A549 (cell line): ENCODE measurements around the gene ZNF540. TPM values are rescaled to one million over a fixed set of nuclear protein-coding genes. Genes with fewer than 3 reads are reported as not detected.

ENCODE experiments used
- ATAC-seq, 2 experiments: fragments of 200-7000 bp in 1 of 2; fragments of >200 bp in 1 of 2; cut with Nextera tagmentation in 1 of 2; cut with Tn5 transposase in 1 of 2; 3 replicates each; pipeline versions ENCODE4 v1.8.0 to v1.9.1; 2018 to 2020; ENCODE audit warnings: mild to moderate bottlenecking in 1 of 2, moderate library complexity in 1 of 2
- CTCF ChIA-PET: fragments of 300-600 bp; sonication (Branson Sonifier 250); formaldehyde crosslinking; extraction: SDS; loops from one replicate; lab custom pipeline; 2021; ENCODE audit warnings: antibody characterized with exemption, inconsistent platforms; lab: Yijun Ruan, JAX
- POLR2A ChIA-PET: fragments of 350-600 bp; formaldehyde crosslinking; extraction: SDS; loops from one replicate; lab custom pipeline; 2021; ENCODE audit warnings: antibody characterized with exemption, inconsistent platforms; lab: Yijun Ruan, JAX
- DNase-seq, 2 experiments: peaks; one replicate each; pipeline versions ENCODE4 v3.0.0 to v3.0.0-alpha.2; 2011 to 2016; ENCODE audit warnings: low read depth in 1 of 2, low spot score in 1 of 2
- FAIRE-seq: peaks from 2 replicates; lab custom pipeline; 2011; peaks lifted over from hg19 to GRCh38; lab: Jason Lieb, UNC
- H3K27ac ChIP-seq, 2 experiments: fragments of >200 bp; sonication (Bioruptor Twin); formaldehyde crosslinking; 3 replicates each; pipeline ENCODE4 v1.5.1; 2016 to 2017
- H3K4me1 ChIP-seq: fragments of >200 bp; sonication (Bioruptor Twin); formaldehyde crosslinking; 3 replicates; pipeline ENCODE4 v1.6.1; 2016
- H3K4me2 ChIP-seq: fragments of >200 bp; sonication (Bioruptor Twin); formaldehyde crosslinking; 3 replicates; pipeline ENCODE4 v1.6.1; 2016
- H3K4me3 ChIP-seq: fragments of >200 bp; sonication (Bioruptor Twin); formaldehyde crosslinking; 3 replicates; pipeline ENCODE4 v1.5.1; 2016
- H3K9me3 ChIP-seq: fragments of >200 bp; sonication (Bioruptor Twin); formaldehyde crosslinking; 3 replicates; pipeline ENCODE4 v1.6.1; 2016
- BHLHE40 ChIP-seq: IDR thresholded peaks from 2 replicates; pipeline ENCODE4 v1.6.1; 2012; ENCODE audit warnings: low read depth, low read length, inconsistent platforms
- CBX2 ChIP-seq: fragments of 200-600 bp; sonication (generic); IDR thresholded peaks from 2 replicates; pipeline ENCODE4 v1.6.1; 2016; ENCODE audit warnings: low read depth, mild to moderate bottlenecking, borderline replicate concordance
- CBX8 ChIP-seq: fragments of 200-600 bp; sonication (generic); IDR thresholded peaks from 2 replicates; pipeline ENCODE4 v1.6.1; 2016
- CEBPB ChIP-seq, 2 experiments: fragments of >200 bp in 1 of 2; sonication (Bioruptor Twin) in 1 of 2; formaldehyde crosslinking in 1 of 2; IDR thresholded peaks; 2 replicates each; pipeline ENCODE4 v1.6.1; 2012 to 2016
- CHD2 ChIP-seq: fragments of 150-350 bp; IDR thresholded peaks from 2 replicates; pipeline ENCODE4 v1.6.1; 2014; ENCODE audit warnings: low read length; ENCODE audit not compliant: partially characterized antibody
- CHD4 ChIP-seq: fragments of 200-600 bp; sonication (generic); IDR thresholded peaks from 2 replicates; pipeline ENCODE4 v1.6.1; 2016; ENCODE audit warnings: antibody characterized with exemption, mild to moderate bottlenecking, borderline replicate concordance
- EHF ChIP-seq: fragments of 250-450 bp; sonication (Bioruptor Pico); IDR thresholded peaks from 2 replicates; pipeline ENCODE4 v1.5.0; 2020; ENCODE audit warnings: mild to moderate bottlenecking
- EHMT2 ChIP-seq: fragments of 200-600 bp; sonication (generic); IDR thresholded peaks from 2 replicates; pipeline ENCODE4 v1.6.1; 2016; ENCODE audit warnings: antibody characterized with exemption, low read depth, mild to moderate bottlenecking, moderate library complexity
- EP300 ChIP-seq, 2 experiments: fragments of >200 bp; sonication (Bioruptor Twin); formaldehyde crosslinking; IDR thresholded peaks; 2 replicates in 1 of 2; 3 replicates in 1 of 2; pipeline ENCODE4 v1.6.1; 2016 to 2017
- ESRRA ChIP-seq: fragments of 150-350 bp; IDR thresholded peaks from 2 replicates; pipeline ENCODE4 v1.6.1; 2014; ENCODE audit warnings: mild to moderate bottlenecking, low read length, borderline replicate concordance
- FOSB ChIP-seq: fragments of 250-450 bp; sonication (Bioruptor Pico); IDR thresholded peaks from 2 replicates; pipeline ENCODE4 v1.5.0; 2020; ENCODE audit warnings: mild to moderate bottlenecking, moderate library complexity
- FOSL2 ChIP-seq, 2 experiments: fragments of 450-650 bp in 1 of 2; fragments of >200 bp in 1 of 2; sonication (Bioruptor Twin) in 1 of 2; formaldehyde crosslinking; IDR thresholded peaks; 2 replicates each; pipeline versions ENCODE4 v1.5.0 to v1.6.1; 2016 to 2020; ENCODE audit warnings: mild to moderate bottlenecking in 1 of 2, moderate library complexity in 1 of 2
- HDAC2 ChIP-seq: fragments of 200-600 bp; sonication (generic); IDR thresholded peaks from 2 replicates; pipeline ENCODE4 v1.6.1; 2016
- HEYL ChIP-seq: fragments of 250-450 bp; sonication (Bioruptor Pico); IDR thresholded peaks from 2 replicates; pipeline ENCODE4 v1.8.0; 2021; ENCODE audit warnings: mild to moderate bottlenecking, moderate library complexity
- HOXA7 ChIP-seq: fragments of 250-450 bp; sonication (Bioruptor Pico); IDR thresholded peaks from 2 replicates; pipeline ENCODE4 v1.5.0; 2020; ENCODE audit warnings: mild to moderate bottlenecking, moderate library complexity
- JUNB ChIP-seq: fragments of >200 bp; sonication (Bioruptor Twin); formaldehyde crosslinking; IDR thresholded peaks from 2 replicates; pipeline ENCODE4 v1.6.1; 2016
- KDM1A ChIP-seq: fragments of 200-600 bp; sonication (generic); IDR thresholded peaks from 2 replicates; pipeline ENCODE4 v1.6.1; 2016; ENCODE audit warnings: low read depth, mild to moderate bottlenecking
- MAFK ChIP-seq: fragments of 450-650 bp; IDR thresholded peaks from 2 replicates; pipeline ENCODE4 v1.6.1; 2014; ENCODE audit not compliant: partially characterized antibody
- NPAS2 ChIP-seq: fragments of 250-450 bp; sonication (Bioruptor Pico); IDR thresholded peaks from 2 replicates; pipeline ENCODE4 v1.8.0; 2022; ENCODE audit warnings: mild to moderate bottlenecking, moderate library complexity, borderline replicate concordance
- POLR2A ChIP-seq: IDR thresholded peaks from 2 replicates; pipeline ENCODE4 v1.6.1; 2012; ENCODE audit warnings: mild to moderate bottlenecking, low read length
- RAD21 ChIP-seq, 2 experiments: fragments of >200 bp in 1 of 2; sonication (Bioruptor Twin) in 1 of 2; formaldehyde crosslinking in 1 of 2; IDR thresholded peaks in 1 of 2; conservative IDR thresholded peaks in 1 of 2; 2 replicates in 1 of 2; 3 replicates in 1 of 2; pipeline ENCODE4 v1.6.1; 2012 to 2018; ENCODE audit warnings: inconsistent platforms in 1 of 2
- RARB ChIP-seq: fragments of 250-450 bp; sonication (Bioruptor Pico); IDR thresholded peaks from 2 replicates; pipeline ENCODE4 v1.8.0; 2021; ENCODE audit warnings: mild to moderate bottlenecking, moderate library complexity
- RFX5 ChIP-seq: fragments of 450-650 bp; IDR thresholded peaks from 2 replicates; pipeline ENCODE4 v1.7.1; 2014; ENCODE audit warnings: antibody characterized with exemption, mild to moderate bottlenecking, moderate library complexity
- RNF2 ChIP-seq: fragments of 200-600 bp; sonication (generic); IDR thresholded peaks from 2 replicates; pipeline ENCODE4 v1.6.1; 2016; ENCODE audit warnings: low read depth, mild to moderate bottlenecking, antibody characterized with exemption, moderate library complexity, borderline replicate concordance
- SMC3 ChIP-seq: fragments of >200 bp; sonication (Bioruptor Twin); formaldehyde crosslinking; IDR thresholded peaks from 3 replicates; pipeline ENCODE4 v1.6.1; 2018; ENCODE audit warnings: inconsistent platforms
- SREBF2 ChIP-seq: fragments of 450-650 bp; IDR thresholded peaks from 2 replicates; pipeline ENCODE4 v1.6.1; 2014; ENCODE audit warnings: mild to moderate bottlenecking, moderate library complexity
- TFCP2L1 ChIP-seq: fragments of 250-450 bp; sonication (Bioruptor Pico); IDR thresholded peaks from 2 replicates; pipeline ENCODE4 v1.5.0; 2021; ENCODE audit warnings: mild to moderate bottlenecking
- TP53 ChIP-seq: fragments of 250-450 bp; sonication (Bioruptor Pico); IDR thresholded peaks from 2 replicates; pipeline ENCODE4 v1.5.0; 2021; ENCODE audit warnings: mild to moderate bottlenecking, moderate library complexity
- ZC3H11A ChIP-seq: fragments of 450-650 bp; IDR thresholded peaks from 2 replicates; pipeline ENCODE4 v1.6.1; 2014; ENCODE audit warnings: antibody characterized with exemption, mild to moderate bottlenecking
- ZNF302 ChIP-seq: fragments of 250-450 bp; sonication (Bioruptor Pico); IDR thresholded peaks from 2 replicates; pipeline ENCODE4 v1.9.0; 2021; ENCODE audit warnings: inconsistent platforms, mild to moderate bottlenecking, moderate library complexity
- WGBS: methylation state at CpG from one replicate; pipeline ENCODE4 v1.1.6; 2017; ENCODE audit errors: missing lambda C conversion rate; 5-methylcytosine and 5-hydroxymethylcytosine counted together
- polyA plus RNA-seq, 4 experiments: library from polyadenylated mRNA; depleted of rRNA in 3 of 4; stranded (reverse); fragments of >200 nt; fragmentation: RNase III in 1 of 4; extraction: RNeasy Plus Mini Kit Qiagen cat#74134 plus additional on column Dnase treatment in 1 of 4; gene quantifications; 2 replicates in 3 of 4; 3 replicates in 1 of 4; pipeline ENCODE4 v1.2.3, GENCODE V29; 2011 to 2017
- TF ChIP-seq, protein P1 (sequence below): fragments of 250-450 bp; sonication (Bioruptor Pico); IDR thresholded peaks from 2 replicates; pipeline ENCODE4 v1.5.0; 2020; ENCODE audit warnings: low read depth, mild to moderate bottlenecking, moderate library complexity
- TF ChIP-seq, protein P2 (sequence below): IDR thresholded peaks from 2 replicates; pipeline ENCODE4 v1.6.1; 2012
- TF ChIP-seq, protein P3 (sequence below): fragments of 150-350 bp; IDR thresholded peaks from 2 replicates; pipeline ENCODE4 v1.6.1; 2014; ENCODE audit warnings: low read depth, mild to moderate bottlenecking, low read length
- TF ChIP-seq, protein P4 (sequence below): IDR thresholded peaks from 2 replicates; pipeline ENCODE4 v1.6.1; 2012
- TF ChIP-seq, protein P5 (sequence below): IDR thresholded peaks from 2 replicates; pipeline ENCODE4 v1.6.1; 2012; ENCODE audit warnings: low read depth, borderline replicate concordance
- TF ChIP-seq, protein P6 (sequence below): fragments of 450-650 bp; IDR thresholded peaks from 2 replicates; pipeline ENCODE4 v1.6.1; 2014; ENCODE audit warnings: antibody characterized with exemption
- TF ChIP-seq, protein P7 (sequence below): fragments of >200 bp; sonication (Bioruptor Twin); formaldehyde crosslinking; IDR thresholded peaks from 3 replicates; pipeline ENCODE4 v1.5.1; 2016

Gene ZNF540
- polyA plus RNA-seq, 2 of the 4 experiments (the other 2 are of a cell fraction): 0.13 to 0.39 TPM

DNA sequence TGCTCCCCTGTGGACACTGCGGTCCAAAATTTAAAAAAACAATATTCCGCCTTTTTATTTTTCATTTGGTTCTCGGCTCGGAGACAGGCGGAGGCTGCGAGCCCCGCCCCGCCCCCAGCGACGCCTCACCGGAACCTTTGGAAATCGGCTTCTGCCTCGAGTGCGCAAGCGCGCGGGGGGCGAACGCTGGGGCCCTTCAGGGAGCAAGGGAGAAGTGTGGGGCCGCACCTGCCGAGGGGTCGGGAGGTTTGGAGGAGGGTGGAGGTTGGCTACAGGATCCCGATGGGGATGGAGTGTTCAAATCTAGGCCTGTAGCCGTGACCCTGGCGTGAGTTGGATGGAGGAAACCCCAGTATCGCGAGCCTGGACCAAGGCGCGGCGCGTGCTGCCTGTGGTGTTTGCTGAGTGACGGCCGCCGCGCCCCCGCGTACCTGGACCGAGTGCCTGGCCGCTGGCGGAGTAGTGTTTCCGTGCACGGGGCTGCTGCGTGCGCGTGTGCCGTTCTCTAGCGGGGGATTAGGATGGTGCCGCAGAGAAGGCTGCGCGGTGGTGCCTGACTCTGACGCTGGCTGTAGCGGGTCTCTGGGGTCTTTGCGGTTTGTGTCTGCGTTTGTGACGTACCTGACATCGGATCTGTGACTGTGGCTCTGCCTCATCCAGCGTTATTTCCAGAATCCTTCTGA is 61.2 kb downstream of the ZNF540 start:
- Histone ChIP-seq H3K4me2 (peak overlapping the region; percentile 70), H3K4me1 (no peaks in the 10 kb centered on the region), H3K4me3 (peak overlapping the region; percentile 66), H3K27ac (peak overlapping the region; percentile 88 to 89), H3K9me3 (peaks cover 75% of the 10 kb centered on the region)
- ChIA-PET POLR2A (no interaction called here), CTCF (interaction anchor here (2.2 kb wide), 1 partner anchor 8 kb away, joined by 8 read pairs; no protein-coding TSS in a partner anchor)
- peak; percentile 32 for FAIRE-seq
- DNase-seq: peak; percentile 81 to 91
- 37% methylated on average over 57 of the region's 57 CpGs for WGBS
- peak; percentile 83 to 85 for ATAC-seq
- no peak for TF ChIP-seq JUNB
- TF ChIP-seq, protein P1, sequence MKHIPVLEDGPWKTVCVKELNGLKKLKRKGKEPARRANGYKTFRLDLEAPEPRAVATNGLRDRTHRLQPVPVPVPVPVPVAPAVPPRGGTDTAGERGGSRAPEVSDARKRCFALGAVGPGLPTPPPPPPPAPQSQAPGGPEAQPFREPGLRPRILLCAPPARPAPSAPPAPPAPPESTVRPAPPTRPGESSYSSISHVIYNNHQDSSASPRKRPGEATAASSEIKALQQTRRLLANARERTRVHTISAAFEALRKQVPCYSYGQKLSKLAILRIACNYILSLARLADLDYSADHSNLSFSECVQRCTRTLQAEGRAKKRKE (CRISPR knock-in tag): no peak
- TF ChIP-seq, protein P2, sequence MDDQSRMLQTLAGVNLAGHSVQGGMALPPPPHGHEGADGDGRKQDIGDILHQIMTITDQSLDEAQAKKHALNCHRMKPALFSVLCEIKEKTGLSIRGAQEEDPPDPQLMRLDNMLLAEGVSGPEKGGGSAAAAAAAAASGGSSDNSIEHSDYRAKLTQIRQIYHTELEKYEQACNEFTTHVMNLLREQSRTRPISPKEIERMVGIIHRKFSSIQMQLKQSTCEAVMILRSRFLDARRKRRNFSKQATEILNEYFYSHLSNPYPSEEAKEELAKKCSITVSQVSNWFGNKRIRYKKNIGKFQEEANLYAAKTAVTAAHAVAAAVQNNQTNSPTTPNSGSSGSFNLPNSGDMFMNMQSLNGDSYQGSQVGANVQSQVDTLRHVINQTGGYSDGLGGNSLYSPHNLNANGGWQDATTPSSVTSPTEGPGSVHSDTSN: no peak
- TF ChIP-seq TP53 (CRISPR knock-in tag): no peak
- TF ChIP-seq, protein P3, sequence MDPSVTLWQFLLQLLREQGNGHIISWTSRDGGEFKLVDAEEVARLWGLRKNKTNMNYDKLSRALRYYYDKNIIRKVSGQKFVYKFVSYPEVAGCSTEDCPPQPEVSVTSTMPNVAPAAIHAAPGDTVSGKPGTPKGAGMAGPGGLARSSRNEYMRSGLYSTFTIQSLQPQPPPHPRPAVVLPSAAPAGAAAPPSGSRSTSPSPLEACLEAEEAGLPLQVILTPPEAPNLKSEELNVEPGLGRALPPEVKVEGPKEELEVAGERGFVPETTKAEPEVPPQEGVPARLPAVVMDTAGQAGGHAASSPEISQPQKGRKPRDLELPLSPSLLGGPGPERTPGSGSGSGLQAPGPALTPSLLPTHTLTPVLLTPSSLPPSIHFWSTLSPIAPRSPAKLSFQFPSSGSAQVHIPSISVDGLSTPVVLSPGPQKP: no peak
- no peak; the same call in 1 of the 2 replicates for TF ChIP-seq SREBF2
- peak; percentile 63 for TF ChIP-seq POLR2A
- no peak for TF ChIP-seq RARB (CRISPR knock-in tag)
- TF ChIP-seq KDM1A: no peak
- TF ChIP-seq CHD2: peak; percentile 87
- TF ChIP-seq FOSL2 (IDR thresholded peaks at IDR 0.05): no peak
- no peak for TF ChIP-seq FOSL2 (CRISPR knock-in tag; IDR thresholded peaks at IDR 0.05)
- no peak for TF ChIP-seq CBX2
- TF ChIP-seq, protein P4, sequence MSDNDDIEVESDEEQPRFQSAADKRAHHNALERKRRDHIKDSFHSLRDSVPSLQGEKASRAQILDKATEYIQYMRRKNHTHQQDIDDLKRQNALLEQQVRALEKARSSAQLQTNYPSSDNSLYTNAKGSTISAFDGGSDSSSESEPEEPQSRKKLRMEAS: peak; percentile 93
- 0 out of 3 replicates have a peak, but pooled peaks have one; percentile 1 for TF ChIP-seq SMC3
- TF ChIP-seq HDAC2: no peak
- no peak for TF ChIP-seq ESRRA
- no peak for TF ChIP-seq HEYL (CRISPR knock-in tag)
- peak; percentile 10; the same call in 1 of the 2 replicates for TF ChIP-seq NPAS2
- TF ChIP-seq, protein P5, sequence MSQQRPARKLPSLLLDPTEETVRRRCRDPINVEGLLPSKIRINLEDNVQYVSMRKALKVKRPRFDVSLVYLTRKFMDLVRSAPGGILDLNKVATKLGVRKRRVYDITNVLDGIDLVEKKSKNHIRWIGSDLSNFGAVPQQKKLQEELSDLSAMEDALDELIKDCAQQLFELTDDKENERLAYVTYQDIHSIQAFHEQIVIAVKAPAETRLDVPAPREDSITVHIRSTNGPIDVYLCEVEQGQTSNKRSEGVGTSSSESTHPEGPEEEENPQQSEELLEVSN: peak; percentile 90
- TF ChIP-seq CEBPB (IDR thresholded peaks at IDR 0.05): no peak
- TF ChIP-seq ZC3H11A: no peak
- no peak for TF ChIP-seq EHF (CRISPR knock-in tag)
- TF ChIP-seq RAD21 (conservative IDR thresholded peaks at IDR 0.05 in 1 of 2, IDR thresholded peaks at IDR 0.05 in 1 of 2): no peak
- no peak for TF ChIP-seq RNF2
- no peak for TF ChIP-seq EP300 (IDR thresholded peaks at IDR 0.05)
- TF ChIP-seq, protein P6, sequence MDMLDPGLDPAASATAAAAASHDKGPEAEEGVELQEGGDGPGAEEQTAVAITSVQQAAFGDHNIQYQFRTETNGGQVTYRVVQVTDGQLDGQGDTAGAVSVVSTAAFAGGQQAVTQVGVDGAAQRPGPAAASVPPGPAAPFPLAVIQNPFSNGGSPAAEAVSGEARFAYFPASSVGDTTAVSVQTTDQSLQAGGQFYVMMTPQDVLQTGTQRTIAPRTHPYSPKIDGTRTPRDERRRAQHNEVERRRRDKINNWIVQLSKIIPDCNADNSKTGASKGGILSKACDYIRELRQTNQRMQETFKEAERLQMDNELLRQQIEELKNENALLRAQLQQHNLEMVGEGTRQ: peak; percentile 56
- no peak for TF ChIP-seq FOSB (CRISPR knock-in tag)
- TF ChIP-seq BHLHE40: no peak
- TF ChIP-seq MAFK: no peak
- TF ChIP-seq, protein P7, sequence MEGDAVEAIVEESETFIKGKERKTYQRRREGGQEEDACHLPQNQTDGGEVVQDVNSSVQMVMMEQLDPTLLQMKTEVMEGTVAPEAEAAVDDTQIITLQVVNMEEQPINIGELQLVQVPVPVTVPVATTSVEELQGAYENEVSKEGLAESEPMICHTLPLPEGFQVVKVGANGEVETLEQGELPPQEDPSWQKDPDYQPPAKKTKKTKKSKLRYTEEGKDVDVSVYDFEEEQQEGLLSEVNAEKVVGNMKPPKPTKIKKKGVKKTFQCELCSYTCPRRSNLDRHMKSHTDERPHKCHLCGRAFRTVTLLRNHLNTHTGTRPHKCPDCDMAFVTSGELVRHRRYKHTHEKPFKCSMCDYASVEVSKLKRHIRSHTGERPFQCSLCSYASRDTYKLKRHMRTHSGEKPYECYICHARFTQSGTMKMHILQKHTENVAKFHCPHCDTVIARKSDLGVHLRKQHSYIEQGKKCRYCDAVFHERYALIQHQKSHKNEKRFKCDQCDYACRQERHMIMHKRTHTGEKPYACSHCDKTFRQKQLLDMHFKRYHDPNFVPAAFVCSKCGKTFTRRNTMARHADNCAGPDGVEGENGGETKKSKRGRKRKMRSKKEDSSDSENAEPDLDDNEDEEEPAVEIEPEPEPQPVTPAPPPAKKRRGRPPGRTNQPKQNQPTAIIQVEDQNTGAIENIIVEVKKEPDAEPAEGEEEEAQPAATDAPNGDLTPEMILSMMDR: no peak
- no peak for TF ChIP-seq HOXA7
- TF ChIP-seq CHD4: no peak
- TF ChIP-seq RFX5: no peak
- TF ChIP-seq EHMT2: no peak
- TF ChIP-seq CBX8: no peak
- no peak for TF ChIP-seq TFCP2L1 (CRISPR knock-in tag)
- no peak for TF ChIP-seq ZNF302 (CRISPR knock-in tag)
